Uterus (tissue), 4 donors: Measurements from ENCODE around the gene DIO2. TPM values are rescaled to one million over a fixed set of nuclear protein-coding genes. Genes with fewer than 3 reads are reported as not detected.

ENCODE experiments used
- DNase-seq, 2 donors: peaks; one replicate each; pipeline ENCODE4 v3.0.0-alpha.2; 2019 to 2020
- H3K27ac ChIP-seq, 2 donors: fragments of 200-600 bp; sonication (generic); 1 replicate in 1 of 2; 2 replicates in 1 of 2; pipeline ENCODE4 v1.5.1; 2016 to 2018
- H3K27me3 ChIP-seq, 2 donors: fragments of 200-600 bp; sonication (generic); one replicate each; pipeline ENCODE4 v1.5.1; 2018 to 2019; ENCODE audit warnings: control low read depth in 1 of 2
- H3K36me3 ChIP-seq, 2 donors: fragments of 200-600 bp; sonication (generic); one replicate each; pipeline ENCODE4 v1.5.1; 2019; ENCODE audit warnings: control low read depth in 1 of 2
- H3K4me1 ChIP-seq, 2 donors: fragments of 200-600 bp; sonication (generic); one replicate each; pipeline ENCODE4 v1.5.1; 2018 to 2019; ENCODE audit warnings: control low read depth in 1 of 2
- H3K4me3 ChIP-seq, 2 donors: fragments of 200-600 bp; sonication (generic); 1 replicate in 1 of 2; 2 replicates in 1 of 2; pipeline ENCODE4 v1.5.1; 2018 to 2019; ENCODE audit warnings: mild to moderate bottlenecking in 1 of 2
- H3K9me3 ChIP-seq, 2 donors: fragments of 200-600 bp; sonication (generic); one replicate each; pipeline ENCODE4 v1.5.1; 2019; ENCODE audit warnings: control low read depth in 1 of 2
- POLR2A ChIP-seq, 2 donors: fragments of 450-650 bp; IDR thresholded peaks; one replicate each; pipeline ENCODE4 v1.6.1; 2016; ENCODE audit warnings: antibody characterized with exemption in 2 of 2, mild to moderate bottlenecking in 1 of 2, moderate library complexity in 1 of 2
- intact Hi-C: fragments of 100-400 bp; cut with DNase I; formaldehyde crosslinking; loops from one replicate; pipeline ENCODE4 v1.15.1; 2023; ENCODE audit warnings: low total_unique reads
- total RNA-seq, 4 donors: library from RNA; depleted of rRNA in 3 of 4; stranded (reverse); fragments of >200 nt in 3 of 4; gene quantifications; one replicate each; pipeline versions ENCODE4 v1.1.0 to v1.2.4, GENCODE V29; 2014 to 2023
- TF ChIP-seq, protein P1 (sequence below), 4 experiments: fragments of 200-600 bp in 2 of 4; fragments of 450-650 bp in 2 of 4; sonication (generic) in 2 of 4; IDR thresholded peaks; one replicate each; pipeline ENCODE4 v1.5.1; 2016 to 2019; ENCODE audit warnings: antibody characterized with exemption in 4 of 4, mild to moderate bottlenecking in 2 of 4, moderate library complexity in 1 of 4
- donor health status: DM: yes; HTN: yes; CAD: no.

DIO2 gene
- total RNA-seq, 4 donors from 2014 or later = 0.15 to 6.2 (median 1.8) TPM; not detected in 1

GRCh38 chr14:80167793-80168448 lies 43.4 kb downstream of the DIO2 start:
- TF ChIP-seq, protein P1, sequence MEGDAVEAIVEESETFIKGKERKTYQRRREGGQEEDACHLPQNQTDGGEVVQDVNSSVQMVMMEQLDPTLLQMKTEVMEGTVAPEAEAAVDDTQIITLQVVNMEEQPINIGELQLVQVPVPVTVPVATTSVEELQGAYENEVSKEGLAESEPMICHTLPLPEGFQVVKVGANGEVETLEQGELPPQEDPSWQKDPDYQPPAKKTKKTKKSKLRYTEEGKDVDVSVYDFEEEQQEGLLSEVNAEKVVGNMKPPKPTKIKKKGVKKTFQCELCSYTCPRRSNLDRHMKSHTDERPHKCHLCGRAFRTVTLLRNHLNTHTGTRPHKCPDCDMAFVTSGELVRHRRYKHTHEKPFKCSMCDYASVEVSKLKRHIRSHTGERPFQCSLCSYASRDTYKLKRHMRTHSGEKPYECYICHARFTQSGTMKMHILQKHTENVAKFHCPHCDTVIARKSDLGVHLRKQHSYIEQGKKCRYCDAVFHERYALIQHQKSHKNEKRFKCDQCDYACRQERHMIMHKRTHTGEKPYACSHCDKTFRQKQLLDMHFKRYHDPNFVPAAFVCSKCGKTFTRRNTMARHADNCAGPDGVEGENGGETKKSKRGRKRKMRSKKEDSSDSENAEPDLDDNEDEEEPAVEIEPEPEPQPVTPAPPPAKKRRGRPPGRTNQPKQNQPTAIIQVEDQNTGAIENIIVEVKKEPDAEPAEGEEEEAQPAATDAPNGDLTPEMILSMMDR (IDR thresholded peaks at IDR 0.05) = no peak
- Histone ChIP-seq H3K36me3 (no peaks in the 10 kb centered on the region), H3K4me1 (no peaks in the 10 kb centered on the region), H3K9me3 (no peaks in the 10 kb centered on the region), H3K4me3 (no peak overlapping the region), H3K27ac (no peak overlapping the region), H3K27me3 (no peaks in the 10 kb centered on the region)
- DNase-seq = no peak
- intact Hi-C loops = no loop called here

DNA sequence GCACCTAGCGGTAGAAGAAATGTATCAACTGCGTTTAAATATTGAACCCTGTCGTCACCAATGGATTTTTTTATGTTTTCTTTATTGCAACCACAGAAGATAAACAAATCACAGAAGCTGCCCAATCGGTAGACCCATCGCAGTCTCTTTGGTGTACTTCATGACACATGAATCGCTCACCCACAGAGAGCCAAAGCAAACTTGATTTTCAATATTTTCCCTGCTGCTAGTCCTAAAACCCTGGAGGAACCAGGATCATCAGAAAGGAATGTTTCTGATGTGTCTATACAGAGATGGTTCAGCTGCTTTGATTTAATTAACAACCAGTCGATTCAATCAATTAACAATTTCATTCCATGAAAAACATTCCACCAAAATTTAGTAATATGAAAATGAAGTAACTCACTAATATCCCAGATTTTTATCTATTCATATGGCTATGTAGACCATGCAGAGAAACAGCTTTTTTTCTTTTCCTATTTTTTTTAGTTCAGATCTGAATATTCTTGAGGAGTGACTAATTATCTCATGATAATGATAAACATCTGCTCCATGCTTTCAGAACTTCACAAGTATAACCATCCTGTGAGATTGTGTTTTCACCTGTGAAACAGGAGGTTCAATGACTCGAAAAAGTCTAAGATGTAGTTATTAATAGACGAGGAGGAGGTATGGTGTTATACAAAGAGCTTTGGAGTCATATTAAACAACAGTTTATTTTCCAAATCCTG lies 46.1 kb downstream of the DIO2 start:
- intact Hi-C loops = no loop called here
- Histone ChIP-seq H3K4me1 (no peaks in the 10 kb centered on the region), H3K36me3 (no peaks in the 10 kb centered on the region), H3K4me3 (no peak overlapping the region), H3K27me3 (no peaks in the 10 kb centered on the region), H3K27ac (no peak overlapping the region), H3K9me3 (no peaks in the 10 kb centered on the region)
- TF ChIP-seq, protein P1 (IDR thresholded peaks at IDR 0.05) = no peak
- TF ChIP-seq POLR2A (IDR thresholded peaks at IDR 0.05) = no peak
- DNase-seq = no peak

- H3K4me1 ChIP-seq = no peaks in the 10 kb centered on the region
- H3K4me3 ChIP-seq = no peak overlapping the region
- TF ChIP-seq, protein P1 (IDR thresholded peaks at IDR 0.05) = no peak
- TF ChIP-seq POLR2A (IDR thresholded peaks at IDR 0.05) = no peak
- intact Hi-C loops = no loop called here
- H3K36me3 ChIP-seq = no peaks in the 10 kb centered on the region
- no peaks in the 10 kb centered on the region for H3K27me3 ChIP-seq
- H3K27ac ChIP-seq = no peak overlapping the region
- no peaks in the 10 kb centered on the region for H3K9me3 ChIP-seq
- DNase-seq = no peak
Observed at GRCh38 chr14:80152763-80153162, 58.5 kb downstream of the DIO2 start.

DNA sequence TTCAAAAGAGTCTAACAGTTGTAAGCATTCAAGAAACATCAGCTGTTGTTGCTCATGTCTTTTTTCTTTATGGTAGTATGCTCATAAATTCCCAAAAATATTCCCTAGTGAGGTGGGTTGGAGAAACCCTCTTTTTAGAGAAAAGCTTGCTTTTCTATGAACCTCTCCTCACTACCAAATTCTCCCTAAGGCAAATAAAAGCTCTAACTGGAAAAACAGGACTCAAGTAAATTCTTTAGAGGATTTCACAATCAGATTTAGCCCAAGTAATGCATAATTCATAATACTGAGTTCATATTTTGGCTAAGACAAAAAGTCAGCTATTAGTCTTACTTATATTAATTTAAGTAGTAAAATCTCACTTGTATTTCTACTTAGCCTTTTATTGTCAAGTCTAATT lies 59.1 kb downstream of the DIO2 start:
- intact Hi-C loops = no loop called here
- Histone ChIP-seq H3K36me3 (no peaks in the 10 kb centered on the region), H3K4me3 (no peak overlapping the region), H3K9me3 (no peaks in the 10 kb centered on the region), H3K27me3 (no peaks in the 10 kb centered on the region), H3K4me1 (no peaks in the 10 kb centered on the region), H3K27ac (no peak overlapping the region)
- no peak for DNase-seq
- TF ChIP-seq, protein P1 (IDR thresholded peaks at IDR 0.05) = no peak
- TF ChIP-seq POLR2A (IDR thresholded peaks at IDR 0.05) = no peak

DNA sequence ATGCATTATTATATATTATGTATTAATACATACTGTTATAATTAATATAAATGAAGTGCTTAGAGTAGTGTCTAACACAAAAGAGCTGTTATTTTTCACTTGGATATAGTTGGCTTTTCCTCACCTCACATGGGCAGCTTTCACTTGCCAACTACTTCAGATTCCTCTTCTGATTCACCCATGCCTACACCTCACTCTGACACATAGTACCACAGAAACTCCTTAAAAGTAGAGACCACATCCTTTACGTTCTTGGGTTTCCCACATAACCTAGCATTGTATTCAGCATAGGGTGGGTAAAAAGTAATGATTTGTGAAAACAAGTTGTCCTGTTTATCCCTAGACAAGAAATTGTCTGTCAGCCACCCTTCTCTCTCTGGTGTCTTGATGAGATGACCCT lies 61.0 kb downstream of the DIO2 start:
- Histone ChIP-seq H3K9me3 (no peaks in the 10 kb centered on the region), H3K4me3 (no peak overlapping the region), H3K27me3 (no peaks in the 10 kb centered on the region), H3K36me3 (no peaks in the 10 kb centered on the region), H3K4me1 (no peaks in the 10 kb centered on the region), H3K27ac (no peak overlapping the region)
- DNase-seq = no peak
- intact Hi-C loops = no loop called here
- TF ChIP-seq POLR2A (IDR thresholded peaks at IDR 0.05) = no peak
- TF ChIP-seq, protein P1 (IDR thresholded peaks at IDR 0.05) = no peak
